Measurements from ENCODE around the gene MTUS2. TPM values are rescaled to one million over a fixed set of nuclear protein-coding genes. Genes with fewer than 3 reads are reported as not detected.

Gene MTUS2
- total RNA-seq, 1 donor: 0.36 TPM

DNA sequence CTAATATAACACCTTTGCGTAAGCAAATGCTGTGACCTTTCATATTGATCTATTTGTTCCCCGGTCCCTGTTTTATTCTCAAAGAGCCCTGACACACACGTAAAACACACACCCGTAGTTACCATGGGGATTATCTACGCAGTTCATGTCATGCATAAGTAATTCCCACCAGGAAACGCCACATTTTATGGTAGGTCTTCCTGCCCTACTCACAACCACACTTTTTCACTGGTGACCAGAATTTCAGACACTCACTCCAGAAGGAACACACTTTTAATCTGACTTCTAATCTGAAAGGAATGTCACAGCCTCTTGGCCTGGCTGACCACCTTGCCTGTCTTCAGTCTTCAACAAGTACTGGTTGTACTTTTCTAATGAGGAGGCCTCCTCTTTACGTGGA lies 728.6 kb downstream of the MTUS2 start:
- Histone ChIP-seq H3K36me3 (ENCODE audit: insufficient read depth, low read length) (peaks cover 48% of the 10 kb centered on the region), H3K4me1 (ENCODE audit: insufficient read depth, low read length) (peaks cover 7% of the 10 kb centered on the region), H3K27ac (ENCODE audit: low read depth, low read length) (peak overlapping the region; percentile 4), H3K4me2 (ENCODE audit: insufficient read depth, low read length) (no peak overlapping the region), H3K27me3 (ENCODE audit: insufficient read depth, low read length) (no peaks in the 10 kb centered on the region), H4K20me1 (ENCODE audit: insufficient read depth, low read length) (peaks cover 14% of the 10 kb centered on the region), H3K4me3 (ENCODE audit: insufficient read depth, low read length) (no peak overlapping the region), H3K9me3 (ENCODE audit: low read depth, low read length) (no peaks in the 10 kb centered on the region), H3K79me2 (ENCODE audit: insufficient read depth, low read length) (peaks cover 100% of the 10 kb centered on the region), H2AFZ (ENCODE audit: low read length) (no peak overlapping the region)
- TF ChIP-seq CTCF (IDR thresholded peaks at IDR 0.05; ENCODE audit: extremely low read depth, low read depth, low read length): no peak
- no peak for DNase-seq (ENCODE audit: insufficient read length, low spot score, missing footprints)

DNA sequence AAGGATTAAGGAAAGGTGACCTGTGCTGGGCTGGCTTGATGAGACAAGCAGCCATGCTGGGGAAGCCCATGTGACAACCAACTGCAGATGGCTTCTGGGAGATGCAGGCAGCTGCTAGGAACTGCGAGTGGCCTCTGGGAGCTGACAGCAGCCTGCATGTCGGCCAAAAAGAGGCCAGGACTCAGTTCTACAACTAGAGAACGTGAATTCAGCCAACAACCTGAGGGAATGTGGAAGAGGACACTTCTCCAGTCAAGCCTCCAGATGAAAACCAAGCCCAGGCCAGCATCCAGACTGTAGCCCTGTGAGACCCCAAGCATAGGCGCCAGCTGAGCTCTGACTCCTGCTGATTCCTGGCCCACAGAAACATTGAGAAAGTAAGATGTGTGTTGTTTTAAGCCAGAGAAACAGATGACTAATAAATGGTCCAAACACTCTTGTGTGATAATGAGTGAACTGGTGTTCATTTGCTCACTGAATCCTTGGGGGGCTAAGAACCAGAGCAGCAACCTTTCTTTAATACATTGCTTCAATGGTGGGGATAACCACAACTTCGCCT lies 730.4 kb downstream of the MTUS2 start:
- Histone ChIP-seq H3K9me3 (ENCODE audit: low read depth, low read length) (no peaks in the 10 kb centered on the region), H3K4me2 (ENCODE audit: insufficient read depth, low read length) (no peak overlapping the region), H3K4me1 (ENCODE audit: insufficient read depth, low read length) (peaks cover 7% of the 10 kb centered on the region), H3K79me2 (ENCODE audit: insufficient read depth, low read length) (peaks cover 98% of the 10 kb centered on the region), H3K27me3 (ENCODE audit: insufficient read depth, low read length) (no peaks in the 10 kb centered on the region), H3K36me3 (ENCODE audit: insufficient read depth, low read length) (peaks cover 47% of the 10 kb centered on the region), H2AFZ (ENCODE audit: low read length) (no peak overlapping the region), H4K20me1 (ENCODE audit: insufficient read depth, low read length) (peaks cover 14% of the 10 kb centered on the region), H3K27ac (ENCODE audit: low read depth, low read length) (peak overlapping the region; percentile 25), H3K4me3 (ENCODE audit: insufficient read depth, low read length) (no peak overlapping the region)
- DNase-seq (ENCODE audit: insufficient read length, low spot score, missing footprints): no peak
- TF ChIP-seq CTCF (IDR thresholded peaks at IDR 0.05; ENCODE audit: extremely low read depth, low read depth, low read length): no peak

DNA sequence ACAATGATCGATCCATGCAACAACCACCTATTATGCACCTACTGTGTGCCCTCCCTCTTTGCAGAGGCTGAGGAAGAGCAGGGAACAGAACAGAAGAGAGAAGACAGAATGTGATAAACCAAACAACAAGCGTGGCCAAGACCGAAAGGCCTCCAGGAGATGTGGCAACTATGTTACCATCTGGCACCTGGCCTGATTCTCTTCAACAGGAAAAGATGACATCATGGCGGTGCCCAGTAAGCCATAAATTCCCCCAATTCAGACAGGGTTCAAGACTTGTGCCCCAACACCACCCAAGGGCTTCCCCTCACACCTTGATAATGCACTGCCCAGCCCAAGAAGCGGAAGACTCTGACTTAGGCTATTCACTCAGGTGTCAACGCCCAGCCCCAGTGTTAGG lies 731.1 kb downstream of the MTUS2 start:
- Histone ChIP-seq H4K20me1 (ENCODE audit: insufficient read depth, low read length) (peaks cover 19% of the 10 kb centered on the region), H3K4me3 (ENCODE audit: insufficient read depth, low read length) (no peak overlapping the region), H3K27ac (ENCODE audit: low read depth, low read length) (no peak overlapping the region), H2AFZ (ENCODE audit: low read length) (no peak overlapping the region), H3K4me1 (ENCODE audit: insufficient read depth, low read length) (peaks cover 7% of the 10 kb centered on the region), H3K27me3 (ENCODE audit: insufficient read depth, low read length) (no peaks in the 10 kb centered on the region), H3K36me3 (ENCODE audit: insufficient read depth, low read length) (peaks cover 48% of the 10 kb centered on the region), H3K79me2 (ENCODE audit: insufficient read depth, low read length) (peaks cover 98% of the 10 kb centered on the region), H3K9me3 (ENCODE audit: low read depth, low read length) (no peaks in the 10 kb centered on the region), H3K4me2 (ENCODE audit: insufficient read depth, low read length) (no peak overlapping the region)
- no peak for DNase-seq (ENCODE audit: insufficient read length, low spot score, missing footprints)
- no peak for TF ChIP-seq CTCF (IDR thresholded peaks at IDR 0.05; ENCODE audit: extremely low read depth, low read depth, low read length)

Small RNAs within 50 kb of the gene (small RNA-seq; reads per million reads assigned to genes)
- not detected for gene AL359741.1

Other genes with a start within 250 kb of the MTUS2 start
- 70.7 and 73.1 TPM in 2 replicates for gene POMP, start 161.2 kb upstream of the MTUS2 start, total RNA-seq
- 10.6 and 11.2 TPM in 2 replicates for gene SLC46A3, start 101.4 kb upstream of the MTUS2 start, total RNA-seq

Data from osteoblast (primary cell).